A673 (cell line): Measurements from ENCODE around the gene GIMAP2.

ENCODE experiments used
- CTCF ChIP-seq: fragments of 300-800, 200-600 bp; sonication (generic); conservative IDR thresholded peaks from 2 replicates; pipeline ENCODE4 v1.5.1; 2017; ENCODE audit warnings: low read depth, mild to moderate bottlenecking, antibody characterized with exemption, low read length, moderate library complexity, mixed read lengths
- EZH2 ChIP-seq: fragments of 200-600 bp; sonication (generic); IDR thresholded peaks from 2 replicates; pipeline ENCODE4 v1.6.1; 2017; ENCODE audit warnings: borderline replicate concordance, low read depth, mild to moderate bottlenecking, mixed read lengths, antibody characterized with exemption, low read length; ENCODE audit not compliant: poor library complexity, severe bottlenecking

- no peak for TF ChIP-seq CTCF
- TF ChIP-seq EZH2: no peak
These were observed 20.3 kb upstream of the GIMAP2 start for GRCh38 chr7:150665089-150665748.
